NB4 (cell line): ENCODE results near the gene HGF.

ENCODE experiments used
- TF ChIP-seq, protein P1 (sequence below): IDR thresholded peaks from one replicate; pipeline ENCODE4 v1.5.1; 2012; ENCODE audit warnings: low read depth, low read length
- TF ChIP-seq, protein P2 (sequence below): IDR thresholded peaks from 2 replicates; pipeline ENCODE4 v1.6.1; 2011; ENCODE audit warnings: low read depth, low read length

DNA sequence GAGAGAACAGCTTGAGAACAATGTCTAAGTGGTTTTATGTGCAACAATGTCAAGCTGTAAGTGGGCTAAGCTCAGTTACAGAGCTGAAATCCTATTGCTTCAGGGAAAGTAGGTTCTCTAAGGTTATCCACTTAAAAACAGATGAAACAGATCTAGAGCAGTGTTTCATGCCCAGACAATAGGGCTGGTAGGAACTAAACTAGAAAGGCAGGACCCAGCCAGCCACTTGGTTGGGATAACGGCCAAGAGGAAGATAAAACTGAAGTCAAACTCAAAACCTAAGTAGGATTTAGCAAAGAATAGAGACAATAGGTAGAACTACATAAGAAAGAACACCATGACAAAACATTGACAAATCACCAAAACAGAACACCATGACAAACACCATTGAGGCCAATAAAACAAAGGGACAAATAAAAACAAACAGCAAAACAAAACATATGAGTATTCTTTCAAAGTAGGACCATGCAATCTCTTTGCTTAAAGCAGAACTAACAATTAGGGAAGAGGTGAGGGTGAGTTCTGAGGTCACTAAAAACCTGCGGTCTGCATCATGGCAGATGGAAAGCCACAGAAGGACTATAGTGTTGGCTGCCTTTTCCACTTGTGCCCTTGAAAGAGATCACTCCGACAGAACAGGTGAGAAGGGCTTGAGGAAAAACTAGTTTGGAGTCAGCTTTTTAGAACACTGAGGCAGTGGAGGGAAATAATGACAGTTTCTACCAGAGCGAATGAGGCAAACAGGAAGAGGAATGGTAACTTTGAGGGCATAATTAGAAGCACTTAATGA is 81.0 kb downstream of the HGF start:
- TF ChIP-seq, protein P1, sequence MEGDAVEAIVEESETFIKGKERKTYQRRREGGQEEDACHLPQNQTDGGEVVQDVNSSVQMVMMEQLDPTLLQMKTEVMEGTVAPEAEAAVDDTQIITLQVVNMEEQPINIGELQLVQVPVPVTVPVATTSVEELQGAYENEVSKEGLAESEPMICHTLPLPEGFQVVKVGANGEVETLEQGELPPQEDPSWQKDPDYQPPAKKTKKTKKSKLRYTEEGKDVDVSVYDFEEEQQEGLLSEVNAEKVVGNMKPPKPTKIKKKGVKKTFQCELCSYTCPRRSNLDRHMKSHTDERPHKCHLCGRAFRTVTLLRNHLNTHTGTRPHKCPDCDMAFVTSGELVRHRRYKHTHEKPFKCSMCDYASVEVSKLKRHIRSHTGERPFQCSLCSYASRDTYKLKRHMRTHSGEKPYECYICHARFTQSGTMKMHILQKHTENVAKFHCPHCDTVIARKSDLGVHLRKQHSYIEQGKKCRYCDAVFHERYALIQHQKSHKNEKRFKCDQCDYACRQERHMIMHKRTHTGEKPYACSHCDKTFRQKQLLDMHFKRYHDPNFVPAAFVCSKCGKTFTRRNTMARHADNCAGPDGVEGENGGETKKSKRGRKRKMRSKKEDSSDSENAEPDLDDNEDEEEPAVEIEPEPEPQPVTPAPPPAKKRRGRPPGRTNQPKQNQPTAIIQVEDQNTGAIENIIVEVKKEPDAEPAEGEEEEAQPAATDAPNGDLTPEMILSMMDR = no peak
- TF ChIP-seq, protein P2, sequence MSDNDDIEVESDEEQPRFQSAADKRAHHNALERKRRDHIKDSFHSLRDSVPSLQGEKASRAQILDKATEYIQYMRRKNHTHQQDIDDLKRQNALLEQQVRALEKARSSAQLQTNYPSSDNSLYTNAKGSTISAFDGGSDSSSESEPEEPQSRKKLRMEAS = no peak
